Sigmoid colon (tissue), 4 donors: Measurements from ENCODE around the gene SIRT5.

Experiments used
- EP300 ChIP-seq, 4 donors: sonication (generic); formaldehyde crosslinking; IDR thresholded peaks; one replicate each; pipeline ENCODE4 v1.6.1; 2017; ENCODE audit warnings: antibody characterized with exemption in 4 of 4
- POLR2A ChIP-seq, 2 donors: fragments of 450-650 bp; IDR thresholded peaks; one replicate each; pipeline ENCODE4 v1.6.1; 2016; ENCODE audit warnings: antibody characterized with exemption in 2 of 2, mild to moderate bottlenecking in 2 of 2, moderate library complexity in 2 of 2
- TF ChIP-seq, protein P1 (sequence below), 4 experiments: fragments of 450-650 bp in 3 of 4; fragments of 200-600 bp in 1 of 4; IDR thresholded peaks; one replicate each; pipeline ENCODE4 v1.5.1; 2016 to 2019; ENCODE audit warnings: antibody characterized with exemption in 4 of 4, mild to moderate bottlenecking in 3 of 4, moderate library complexity in 2 of 4

DNA sequence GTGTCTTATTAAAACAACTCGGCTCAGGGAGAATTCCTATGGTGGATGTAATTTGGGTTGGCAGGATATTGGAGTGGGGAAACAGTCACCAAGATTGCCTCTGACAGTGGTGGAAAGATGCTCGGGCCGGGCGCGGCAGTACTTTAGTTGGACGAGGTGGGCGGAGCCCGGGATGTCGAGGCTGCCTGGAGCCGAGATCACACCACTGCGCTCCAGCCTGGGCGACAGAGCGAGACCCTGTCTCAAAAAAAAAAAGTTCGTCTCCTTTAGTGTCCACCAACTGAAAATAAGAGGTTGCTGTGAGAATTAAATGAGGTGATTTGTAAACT is 41.4 kb downstream of the SIRT5 start:
- TF ChIP-seq, protein P1, sequence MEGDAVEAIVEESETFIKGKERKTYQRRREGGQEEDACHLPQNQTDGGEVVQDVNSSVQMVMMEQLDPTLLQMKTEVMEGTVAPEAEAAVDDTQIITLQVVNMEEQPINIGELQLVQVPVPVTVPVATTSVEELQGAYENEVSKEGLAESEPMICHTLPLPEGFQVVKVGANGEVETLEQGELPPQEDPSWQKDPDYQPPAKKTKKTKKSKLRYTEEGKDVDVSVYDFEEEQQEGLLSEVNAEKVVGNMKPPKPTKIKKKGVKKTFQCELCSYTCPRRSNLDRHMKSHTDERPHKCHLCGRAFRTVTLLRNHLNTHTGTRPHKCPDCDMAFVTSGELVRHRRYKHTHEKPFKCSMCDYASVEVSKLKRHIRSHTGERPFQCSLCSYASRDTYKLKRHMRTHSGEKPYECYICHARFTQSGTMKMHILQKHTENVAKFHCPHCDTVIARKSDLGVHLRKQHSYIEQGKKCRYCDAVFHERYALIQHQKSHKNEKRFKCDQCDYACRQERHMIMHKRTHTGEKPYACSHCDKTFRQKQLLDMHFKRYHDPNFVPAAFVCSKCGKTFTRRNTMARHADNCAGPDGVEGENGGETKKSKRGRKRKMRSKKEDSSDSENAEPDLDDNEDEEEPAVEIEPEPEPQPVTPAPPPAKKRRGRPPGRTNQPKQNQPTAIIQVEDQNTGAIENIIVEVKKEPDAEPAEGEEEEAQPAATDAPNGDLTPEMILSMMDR (IDR thresholded peaks at IDR 0.05) = no peak
- TF ChIP-seq POLR2A (IDR thresholded peaks at IDR 0.05) (no peak), EP300 (IDR thresholded peaks at IDR 0.05) (no peak)
